Dendritic cell treated with granulocyte-macrophage colony-stimulating factor and Interleukin-4, amounts not matched to agents 40 ng/mL and 50 ng/mL, for 4 days (primary cell): ENCODE measurements around the gene CTDSP2.
"Not testable (repeated sequence)": the region's sequence is repeated elsewhere in the genome, so short reads cannot be mapped to it uniquely, and the experiment has no call there.

Source experiments
- H3K27ac Mint-ChIP-seq: one replicate; pipeline ENCODE4 v1.8.0; 2022; ENCODE audit warnings: mild to moderate bottlenecking, mixed read lengths
- H3K27me3 Mint-ChIP-seq: one replicate; pipeline ENCODE4 v1.8.0; 2022; ENCODE audit warnings: mild to moderate bottlenecking, mixed read lengths
- H3K36me3 Mint-ChIP-seq: one replicate; pipeline ENCODE4 v1.8.0; 2022; ENCODE audit warnings: low read depth, mixed read lengths
- H3K4me1 Mint-ChIP-seq: one replicate; pipeline ENCODE4 v1.8.0; 2022; ENCODE audit warnings: low read depth, mixed read lengths
- H3K4me3 Mint-ChIP-seq: one replicate; pipeline ENCODE4 v1.8.0; 2022; ENCODE audit warnings: mild to moderate bottlenecking, moderate library complexity, mixed read lengths
- H3K9me3 Mint-ChIP-seq: one replicate; pipeline ENCODE4 v1.8.0; 2022; ENCODE audit warnings: mixed read lengths
- intact Hi-C: fragments of 100-400 bp; cut with micrococcal nuclease; formaldehyde crosslinking; loops from one replicate; pipeline ENCODE4 v1.15.0; 2022

The CTDSP2 gene

DNA sequence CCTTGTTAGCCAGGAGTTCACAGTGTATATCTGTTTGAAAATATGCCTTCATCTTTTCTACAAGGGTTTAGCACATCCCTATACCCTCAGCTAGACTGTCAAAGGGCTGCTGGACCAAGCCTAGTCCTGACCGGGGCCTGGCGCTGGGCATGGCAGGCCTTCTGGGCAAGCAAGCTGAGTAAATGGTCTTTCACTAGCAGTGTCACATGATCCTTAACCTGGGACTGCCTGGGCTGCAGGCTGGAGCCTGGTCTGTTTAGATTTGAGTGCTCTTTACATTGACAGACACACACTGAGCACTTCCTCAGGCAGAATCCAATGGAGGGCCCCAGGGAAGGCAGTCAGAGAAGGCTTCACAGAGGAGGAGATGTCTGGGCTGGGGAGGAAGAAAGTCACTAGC lies 21.1 kb downstream of the CTDSP2 start:
- peaks cover 96% of the 10 kb centered on the region for H3K36me3 Mint-ChIP-seq

DNA sequence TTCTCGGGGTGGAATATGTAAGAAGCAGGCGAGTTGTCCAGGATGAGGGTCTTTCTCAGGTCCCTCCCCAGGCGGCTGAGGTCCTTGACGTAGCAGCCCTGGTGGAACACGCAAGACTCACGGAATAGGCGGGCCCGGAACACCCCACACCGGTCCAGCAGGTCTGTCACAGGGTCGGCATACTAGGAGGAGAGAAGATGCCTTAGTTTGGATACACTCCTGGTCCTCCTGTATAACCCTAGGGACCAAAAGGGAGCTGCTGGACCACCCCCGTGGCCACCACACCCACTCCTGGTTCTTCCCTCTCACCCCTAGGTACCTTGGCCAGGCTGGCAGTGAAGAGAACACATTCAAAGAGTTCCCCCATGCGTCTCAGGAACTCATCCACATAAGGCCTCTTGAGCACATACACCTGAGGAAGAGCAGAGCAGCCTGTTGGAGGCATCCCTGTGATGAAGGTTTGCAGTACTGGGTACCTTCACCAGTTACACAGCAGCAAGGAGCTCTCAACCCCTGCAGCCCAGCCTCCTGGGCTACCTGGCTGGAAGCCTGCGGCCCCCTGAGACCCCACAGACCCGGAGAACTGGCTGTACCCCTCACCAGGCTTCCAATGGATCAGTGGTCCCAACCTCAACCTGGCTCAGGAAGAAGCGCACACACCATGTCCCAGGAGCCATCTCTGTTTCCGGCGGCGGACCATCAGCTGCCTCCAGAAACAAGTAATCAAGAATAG lies 22.5 kb downstream of the CTDSP2 start:
- H3K27ac Mint-ChIP-seq = no peak overlapping the region
- intact Hi-C loops = no loop called here

More for the DNA sequence above, 21.1 kb downstream of the CTDSP2 start:
- Mint-ChIP-seq H3K27ac (peak overlapping the region; percentile 21), H3K4me3 (no peak overlapping the region), H3K27me3 (no peaks in the 10 kb centered on the region), H3K4me1 (peaks cover 50% of the 10 kb centered on the region), H3K9me3 (no peaks in the 10 kb centered on the region)
- intact Hi-C loops = no loop called here

DNA sequence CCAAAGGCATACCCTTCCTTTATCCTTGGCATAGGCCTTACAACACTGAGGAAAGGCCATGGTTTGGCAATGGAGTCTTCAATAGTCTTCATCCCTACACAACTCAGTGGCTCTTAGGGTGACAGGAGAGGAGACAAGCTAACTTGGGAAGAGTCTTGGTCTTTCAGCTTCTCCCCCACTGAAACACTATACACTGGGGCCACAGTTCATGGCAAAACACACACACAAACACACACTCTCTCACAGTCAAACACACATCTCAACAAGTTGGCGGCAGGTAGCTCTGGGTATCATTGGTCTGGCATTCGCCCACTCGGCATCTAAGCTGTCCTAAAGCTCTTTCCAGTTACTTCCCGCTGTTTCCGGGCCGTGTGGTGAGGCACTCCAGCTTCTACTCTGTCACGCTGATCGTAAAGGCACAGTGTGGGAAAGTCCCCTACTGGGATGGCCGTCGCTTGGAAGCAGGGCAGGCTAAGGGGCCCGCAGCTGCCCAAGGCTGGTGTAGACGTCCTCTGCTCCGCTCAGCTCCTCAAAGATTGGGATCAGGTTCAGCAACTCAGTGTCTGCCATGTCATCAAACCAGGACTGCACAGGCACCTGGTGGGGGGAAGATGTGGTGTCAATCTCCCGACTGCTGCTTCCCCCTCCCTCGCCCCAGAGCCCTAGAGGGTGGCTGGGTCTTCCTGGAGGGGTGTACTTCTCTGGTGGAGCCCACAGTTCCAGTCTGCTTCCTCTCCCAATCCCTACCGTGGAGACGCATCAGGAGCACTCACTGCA lies 23.2 kb downstream of the CTDSP2 start:
- no peak overlapping the region for H3K27ac Mint-ChIP-seq
- no peak overlapping the region for H3K4me3 Mint-ChIP-seq
- no peaks in the 10 kb centered on the region for H3K27me3 Mint-ChIP-seq
- intact Hi-C loops = no loop called here
- H3K36me3 Mint-ChIP-seq = peaks cover 99% of the 10 kb centered on the region
- no peaks in the 10 kb centered on the region for H3K9me3 Mint-ChIP-seq
- peaks cover 44% of the 10 kb centered on the region for H3K4me1 Mint-ChIP-seq

More for the DNA sequence above, 22.5 kb downstream of the CTDSP2 start:
- no peaks in the 10 kb centered on the region for H3K27me3 Mint-ChIP-seq
- peaks cover 99% of the 10 kb centered on the region for H3K36me3 Mint-ChIP-seq
- H3K9me3 Mint-ChIP-seq = no peaks in the 10 kb centered on the region
- H3K4me3 Mint-ChIP-seq = no peak overlapping the region
- peaks cover 40% of the 10 kb centered on the region for H3K4me1 Mint-ChIP-seq

DNA sequence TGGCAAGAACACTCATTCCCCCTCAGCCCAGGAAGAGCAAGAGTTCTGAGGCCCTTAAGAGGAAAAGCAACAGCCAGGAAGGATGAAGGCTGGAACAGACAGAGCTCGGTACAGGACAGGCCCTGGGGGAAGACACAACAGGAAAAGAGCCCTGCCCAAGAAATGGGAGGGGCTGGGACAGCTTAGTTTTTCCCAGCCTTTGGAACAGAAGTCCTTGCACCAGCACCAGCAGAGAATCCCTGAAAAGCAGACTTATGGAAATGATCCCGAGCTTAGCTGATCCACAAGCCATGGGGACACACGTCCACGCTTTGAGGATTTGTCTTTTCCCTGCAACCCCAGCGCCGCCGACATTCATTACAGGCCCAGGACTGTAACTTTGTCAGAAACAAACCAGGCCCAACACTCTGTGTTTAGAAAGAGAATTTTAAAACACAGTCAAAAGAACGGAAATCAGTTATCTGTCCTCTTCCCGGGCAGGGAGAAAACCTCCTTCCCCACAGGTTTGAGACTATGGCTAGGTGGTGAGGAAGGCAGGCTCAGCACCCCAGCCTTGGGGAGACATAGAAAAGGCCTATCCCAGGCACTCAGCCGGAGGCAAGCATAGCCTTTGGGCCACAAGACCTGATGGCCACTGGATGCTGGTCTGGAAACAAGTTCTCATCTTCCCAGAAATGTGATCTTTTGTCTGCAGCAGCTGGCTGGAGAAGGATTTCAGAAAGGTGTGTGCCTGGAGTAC lies 24.0 kb downstream of the CTDSP2 start:
- no peaks in the 10 kb centered on the region for H3K27me3 Mint-ChIP-seq
- peaks cover 46% of the 10 kb centered on the region for H3K4me1 Mint-ChIP-seq
- peaks cover 94% of the 10 kb centered on the region for H3K36me3 Mint-ChIP-seq
- H3K4me3 Mint-ChIP-seq = no peak overlapping the region
- no peak overlapping the region for H3K27ac Mint-ChIP-seq
- intact Hi-C loops = no loop called here
- H3K9me3 Mint-ChIP-seq = no peaks in the 10 kb centered on the region

DNA sequence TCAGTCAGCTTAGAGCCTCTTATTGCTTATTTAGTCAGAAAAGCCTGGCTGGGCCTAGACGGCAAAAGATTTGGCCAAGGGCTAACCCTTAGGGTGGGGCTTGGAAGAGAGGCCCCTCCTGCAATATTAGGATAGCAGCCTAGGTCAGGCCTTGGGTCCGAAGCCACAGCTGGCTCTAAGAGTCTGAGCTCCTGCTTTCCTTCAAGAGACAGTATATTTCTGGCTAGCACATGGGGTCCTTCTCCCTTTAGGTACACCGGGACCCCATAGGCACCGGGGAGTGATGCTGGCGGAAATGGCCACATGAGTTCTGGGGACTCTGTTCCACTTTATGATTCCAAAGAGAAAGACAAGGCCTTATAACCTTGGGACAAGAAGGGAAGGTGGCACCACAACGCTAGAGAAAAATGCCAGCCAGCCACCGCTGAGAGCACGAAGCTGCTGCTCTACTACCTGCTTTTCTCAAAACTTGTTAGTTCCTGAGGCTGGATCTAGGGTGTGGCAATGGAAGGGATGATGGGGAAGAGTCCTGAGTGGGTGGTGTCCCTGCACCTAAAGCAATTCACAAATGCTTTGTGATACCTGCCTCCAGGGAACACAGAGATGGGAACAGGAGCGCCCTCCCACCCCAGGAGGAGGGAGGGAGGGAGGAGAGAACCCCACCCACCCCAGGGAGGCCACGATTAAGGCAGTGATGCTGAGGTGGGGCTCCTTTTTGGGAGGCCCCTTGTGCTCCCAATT lies 24.9 kb downstream of the CTDSP2 start:
- no peak overlapping the region for H3K4me3 Mint-ChIP-seq
- peaks cover 47% of the 10 kb centered on the region for H3K4me1 Mint-ChIP-seq

DNA sequence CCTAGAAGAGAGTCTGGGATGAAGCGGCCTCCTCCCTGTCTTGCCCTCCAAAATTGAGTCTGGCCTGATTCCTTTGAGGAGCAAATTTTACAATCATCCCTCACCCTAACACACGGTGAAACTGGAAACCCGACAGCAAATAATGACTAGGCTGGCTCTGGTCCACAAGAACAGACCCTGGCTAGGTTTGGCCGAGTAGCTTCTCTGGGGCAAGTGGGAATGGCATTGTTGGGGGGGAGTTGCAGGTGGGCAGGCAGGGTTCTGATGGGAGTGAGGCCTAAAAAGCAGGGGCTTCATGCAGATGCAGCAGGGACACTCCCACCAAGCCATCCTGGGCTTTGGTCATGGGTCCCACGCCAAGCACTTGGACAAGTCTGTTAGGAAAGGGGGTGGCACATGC lies 25.5 kb downstream of the CTDSP2 start:
- H3K4me3 Mint-ChIP-seq, intact Hi-C loops, H3K9me3 Mint-ChIP-seq, H3K27me3 Mint-ChIP-seq: not testable (repeated sequence)
- peak overlapping the region; percentile 51 for H3K27ac Mint-ChIP-seq
- H3K36me3 Mint-ChIP-seq = peaks cover 78% of the 10 kb centered on the region
- H3K4me1 Mint-ChIP-seq = peaks cover 53% of the 10 kb centered on the region

More for the DNA sequence above, 24.9 kb downstream of the CTDSP2 start:
- H3K36me3 Mint-ChIP-seq = peaks cover 85% of the 10 kb centered on the region
- no peak overlapping the region for H3K27ac Mint-ChIP-seq
- H3K9me3 Mint-ChIP-seq = no peaks in the 10 kb centered on the region
- no peaks in the 10 kb centered on the region for H3K27me3 Mint-ChIP-seq
- intact Hi-C loops = no loop called here

DNA sequence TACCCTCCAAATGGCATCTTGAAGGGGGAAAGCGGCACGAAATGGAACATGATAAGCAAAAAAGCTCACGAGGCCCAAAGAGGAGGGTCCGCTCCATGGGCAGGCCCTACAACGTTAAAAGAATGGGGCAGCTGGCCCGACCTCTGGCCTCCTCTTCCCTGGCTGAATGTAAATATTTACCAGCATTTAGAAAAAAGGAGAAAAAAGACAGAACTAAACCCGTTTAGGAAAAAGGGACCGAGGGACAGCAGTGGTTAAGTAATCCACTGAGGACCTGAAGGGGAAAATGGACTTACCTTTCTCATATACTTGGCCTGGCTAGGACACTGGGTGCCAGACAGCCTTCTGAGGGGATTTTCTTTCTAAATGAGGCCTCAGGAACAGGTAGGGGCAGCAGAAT lies 26.4 kb downstream of the CTDSP2 start:
- H3K4me3 Mint-ChIP-seq, intact Hi-C loops, H3K27me3 Mint-ChIP-seq, H3K27ac Mint-ChIP-seq, H3K9me3 Mint-ChIP-seq: not testable (repeated sequence)
- peaks cover 69% of the 10 kb centered on the region for H3K36me3 Mint-ChIP-seq
- peaks cover 62% of the 10 kb centered on the region for H3K4me1 Mint-ChIP-seq

DNA sequence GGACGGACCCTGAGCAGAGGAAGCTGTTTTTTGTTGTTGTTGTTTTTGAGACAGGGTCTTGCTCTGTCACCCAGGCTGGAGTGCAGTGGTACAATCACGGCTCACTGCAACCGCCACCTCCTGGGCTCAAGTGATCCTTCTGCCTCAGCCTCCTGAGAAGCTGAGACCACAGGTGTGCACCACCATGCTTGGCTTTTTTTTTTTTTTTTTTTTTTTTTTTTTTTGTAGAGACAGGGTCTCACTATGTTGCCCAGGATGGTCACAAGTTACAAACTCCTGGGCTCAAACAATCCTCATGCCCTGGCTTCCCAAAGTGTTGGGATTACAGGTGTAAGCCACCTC lies 28.6 kb downstream of the CTDSP2 start:
- Mint-ChIP-seq H3K4me1 (peaks cover 57% of the 10 kb centered on the region), H3K36me3 (peaks cover 65% of the 10 kb centered on the region), H3K27ac (peak overlapping the region; percentile 67)
- H3K4me3 Mint-ChIP-seq, H3K27me3 Mint-ChIP-seq, H3K9me3 Mint-ChIP-seq, intact Hi-C loops: not testable (repeated sequence)

DNA sequence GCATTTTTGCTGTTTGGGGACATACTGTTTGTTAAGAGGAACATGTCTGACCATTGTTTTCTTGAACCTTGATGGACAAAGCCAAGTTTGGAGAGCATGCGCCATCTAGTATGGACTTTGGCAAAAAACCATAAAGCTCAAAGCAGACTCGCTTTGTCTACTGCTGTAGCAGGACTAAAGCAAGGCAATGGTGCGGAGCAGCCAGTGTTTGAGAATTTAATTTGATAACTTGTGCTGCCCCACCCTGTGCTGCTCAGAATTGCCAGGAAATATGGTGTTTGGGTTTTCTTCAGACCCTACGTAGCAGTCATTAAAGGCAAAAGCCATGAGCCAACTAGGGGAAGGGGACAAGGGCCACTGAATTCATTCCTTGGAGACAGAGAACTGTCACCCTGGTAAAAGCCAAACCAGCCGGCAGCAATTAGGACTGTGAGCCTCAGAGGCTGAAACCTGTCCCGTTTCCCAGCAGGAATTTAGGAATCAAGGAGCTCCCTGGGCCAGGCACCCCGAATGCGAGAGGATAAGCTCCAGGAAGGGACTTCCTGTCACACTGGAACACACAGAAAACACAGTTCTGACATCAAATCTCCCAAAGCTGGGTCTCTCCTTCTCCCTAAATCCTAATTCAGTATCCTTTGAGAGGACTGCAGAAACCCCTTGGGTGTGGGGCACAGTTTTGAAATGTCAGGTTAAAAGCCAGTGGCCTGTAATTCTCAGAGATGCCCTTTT lies 29.1 kb downstream of the CTDSP2 start:
- peaks cover 65% of the 10 kb centered on the region for H3K36me3 Mint-ChIP-seq
- intact Hi-C loops = no loop called here
- no peak overlapping the region for H3K4me3 Mint-ChIP-seq
- H3K9me3 Mint-ChIP-seq = no peaks in the 10 kb centered on the region
- no peaks in the 10 kb centered on the region for H3K27me3 Mint-ChIP-seq
- peaks cover 52% of the 10 kb centered on the region for H3K4me1 Mint-ChIP-seq
- peak overlapping the region; percentile 67 for H3K27ac Mint-ChIP-seq

DNA sequence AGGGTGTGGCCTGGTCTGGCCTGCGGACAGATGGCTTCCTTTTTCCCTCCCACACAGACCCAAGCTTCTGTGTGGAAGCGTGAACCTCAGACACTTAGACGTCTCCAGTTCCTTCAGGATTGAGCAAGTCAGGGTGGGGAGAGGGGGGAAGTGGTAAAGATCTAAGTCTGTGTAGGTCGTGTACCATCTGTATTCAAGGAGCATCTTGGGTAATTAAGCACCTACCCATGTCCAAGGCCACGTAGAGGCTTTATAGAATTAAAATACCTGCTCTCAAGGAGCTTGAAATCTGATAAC lies 29.7 kb downstream of the CTDSP2 start:
- Mint-ChIP-seq H3K36me3 (peaks cover 65% of the 10 kb centered on the region), H3K4me3 (no peak overlapping the region), H3K9me3 (no peaks in the 10 kb centered on the region), H3K27ac (peak overlapping the region; percentile 67), H3K4me1 (peaks cover 48% of the 10 kb centered on the region), H3K27me3 (no peaks in the 10 kb centered on the region)
- intact Hi-C loops = no loop called here

DNA sequence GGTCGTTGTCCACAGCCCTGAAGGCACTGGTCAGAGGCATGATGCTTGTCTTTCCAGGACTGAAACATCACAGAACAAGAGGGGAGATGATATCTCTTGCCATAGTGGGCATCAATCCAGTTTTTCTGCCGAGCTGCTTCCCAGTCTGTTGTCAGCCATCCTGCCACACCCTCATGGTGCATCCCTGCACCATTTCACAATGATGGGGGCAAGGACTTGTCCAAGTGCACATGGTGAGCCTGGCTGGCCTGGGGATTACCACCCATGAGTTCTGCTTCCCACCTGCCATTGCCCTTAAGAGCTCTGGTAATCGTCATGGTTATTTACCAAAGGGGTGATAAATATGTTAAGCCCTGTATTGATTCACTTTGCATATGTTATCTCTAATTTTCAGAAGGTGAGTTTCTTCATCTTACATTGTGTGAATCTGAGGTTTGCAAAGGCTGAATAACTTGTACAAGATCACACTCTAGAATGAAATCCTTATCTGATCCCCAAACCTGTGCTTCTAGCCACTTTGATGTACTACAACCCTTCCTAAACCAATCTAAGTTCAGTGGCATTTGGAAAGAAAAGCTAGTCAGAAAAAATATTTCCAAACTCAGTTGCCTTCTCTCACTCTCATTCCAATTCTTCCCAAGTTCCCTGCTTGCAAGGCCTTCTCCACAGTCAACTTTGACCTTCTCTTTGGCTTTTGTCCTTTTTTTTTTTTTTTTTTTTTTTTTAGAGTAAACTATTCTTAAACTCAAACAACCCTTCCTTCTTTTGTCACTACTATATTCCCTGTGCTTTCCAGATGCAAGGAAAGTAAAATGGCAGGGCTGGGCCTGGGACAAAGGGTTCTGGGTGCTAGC lies 30.3 kb downstream of the CTDSP2 start:
- peaks cover 51% of the 10 kb centered on the region for H3K4me1 Mint-ChIP-seq
- H3K4me3 Mint-ChIP-seq = no peak overlapping the region

DNA sequence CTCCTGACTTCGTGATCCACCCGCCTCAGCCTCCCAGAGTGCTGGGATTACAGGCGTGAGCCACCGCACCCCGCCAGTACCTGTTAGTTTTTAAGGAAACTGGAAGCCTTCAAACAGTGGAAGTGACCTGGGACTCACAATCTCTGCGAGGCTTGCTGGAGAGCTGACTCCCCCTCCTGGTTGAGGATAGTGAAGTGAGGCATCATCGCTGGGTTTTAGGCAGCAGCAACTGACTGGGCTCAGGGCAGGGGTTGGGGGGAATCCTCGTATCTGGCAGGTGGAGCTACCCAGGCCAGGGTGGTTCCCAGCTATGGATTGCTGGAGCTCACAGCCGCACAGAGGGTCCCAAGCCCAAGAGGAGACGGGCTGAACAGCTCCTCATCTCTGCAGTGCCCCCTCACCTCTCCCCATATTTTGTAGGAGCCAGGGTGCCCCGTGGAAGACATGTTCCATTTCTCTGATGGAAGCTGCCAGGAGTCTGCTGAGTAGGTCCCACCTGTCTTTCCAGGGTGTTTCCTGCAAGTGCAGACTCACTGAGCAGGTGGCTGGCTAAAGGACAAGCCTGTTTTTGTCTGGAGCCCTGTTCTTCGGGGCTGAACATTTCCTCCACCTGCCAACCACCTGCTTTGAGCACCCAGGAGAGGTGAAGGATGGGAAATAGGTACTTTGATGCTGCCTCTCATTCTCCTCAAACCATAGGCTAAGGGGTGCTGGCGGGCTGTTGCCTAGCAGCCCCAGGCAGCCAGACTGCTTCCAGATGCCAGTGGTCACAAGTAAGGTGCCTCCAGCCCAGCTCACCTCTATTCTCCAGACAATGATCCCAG lies 31.1 kb downstream of the CTDSP2 start:
- no peak overlapping the region for H3K4me3 Mint-ChIP-seq
- intact Hi-C loops = no loop called here
- no peaks in the 10 kb centered on the region for H3K27me3 Mint-ChIP-seq
- H3K36me3 Mint-ChIP-seq = peaks cover 65% of the 10 kb centered on the region
- H3K4me1 Mint-ChIP-seq = peaks cover 51% of the 10 kb centered on the region
- peak overlapping the region; percentile 39 for H3K27ac Mint-ChIP-seq
- H3K9me3 Mint-ChIP-seq = no peaks in the 10 kb centered on the region

More for the DNA sequence above, 30.3 kb downstream of the CTDSP2 start:
- H3K36me3 Mint-ChIP-seq = peaks cover 65% of the 10 kb centered on the region
- no peaks in the 10 kb centered on the region for H3K9me3 Mint-ChIP-seq
- H3K27me3 Mint-ChIP-seq = no peaks in the 10 kb centered on the region
- intact Hi-C loops = no loop called here
- peak overlapping the region; percentile 67 for H3K27ac Mint-ChIP-seq
